ENCODE results near the gene NKX2-4.

NKX2-4 gene

DNA sequence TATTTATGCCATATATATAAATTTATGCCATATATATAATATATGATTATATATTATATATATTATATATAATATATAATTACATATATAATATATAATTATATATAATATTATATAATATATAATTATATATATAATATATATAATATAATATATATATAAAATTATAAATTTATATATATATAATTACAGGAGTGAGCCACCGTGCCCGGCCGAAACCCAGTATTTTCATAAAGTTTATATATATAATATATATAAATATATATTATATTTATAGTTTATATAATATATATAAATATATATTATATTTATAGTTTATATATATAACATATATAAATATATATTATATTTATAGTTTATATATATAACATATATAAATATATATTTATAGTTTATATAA, 31.6 kb downstream of the NKX2-4 start:
- TF ChIP-seq, protein P1, sequence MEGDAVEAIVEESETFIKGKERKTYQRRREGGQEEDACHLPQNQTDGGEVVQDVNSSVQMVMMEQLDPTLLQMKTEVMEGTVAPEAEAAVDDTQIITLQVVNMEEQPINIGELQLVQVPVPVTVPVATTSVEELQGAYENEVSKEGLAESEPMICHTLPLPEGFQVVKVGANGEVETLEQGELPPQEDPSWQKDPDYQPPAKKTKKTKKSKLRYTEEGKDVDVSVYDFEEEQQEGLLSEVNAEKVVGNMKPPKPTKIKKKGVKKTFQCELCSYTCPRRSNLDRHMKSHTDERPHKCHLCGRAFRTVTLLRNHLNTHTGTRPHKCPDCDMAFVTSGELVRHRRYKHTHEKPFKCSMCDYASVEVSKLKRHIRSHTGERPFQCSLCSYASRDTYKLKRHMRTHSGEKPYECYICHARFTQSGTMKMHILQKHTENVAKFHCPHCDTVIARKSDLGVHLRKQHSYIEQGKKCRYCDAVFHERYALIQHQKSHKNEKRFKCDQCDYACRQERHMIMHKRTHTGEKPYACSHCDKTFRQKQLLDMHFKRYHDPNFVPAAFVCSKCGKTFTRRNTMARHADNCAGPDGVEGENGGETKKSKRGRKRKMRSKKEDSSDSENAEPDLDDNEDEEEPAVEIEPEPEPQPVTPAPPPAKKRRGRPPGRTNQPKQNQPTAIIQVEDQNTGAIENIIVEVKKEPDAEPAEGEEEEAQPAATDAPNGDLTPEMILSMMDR (conservative IDR thresholded peaks at IDR 0.05; ENCODE audit: control insufficient read depth, insufficient read depth, low read depth, low read length), result no peak
- H3K4me3 ChIP-seq (ENCODE audit: control insufficient read depth, low read depth, low read length), result no peak overlapping the region
- no peak for DNase-seq (ENCODE audit: low read depth)

DNA sequence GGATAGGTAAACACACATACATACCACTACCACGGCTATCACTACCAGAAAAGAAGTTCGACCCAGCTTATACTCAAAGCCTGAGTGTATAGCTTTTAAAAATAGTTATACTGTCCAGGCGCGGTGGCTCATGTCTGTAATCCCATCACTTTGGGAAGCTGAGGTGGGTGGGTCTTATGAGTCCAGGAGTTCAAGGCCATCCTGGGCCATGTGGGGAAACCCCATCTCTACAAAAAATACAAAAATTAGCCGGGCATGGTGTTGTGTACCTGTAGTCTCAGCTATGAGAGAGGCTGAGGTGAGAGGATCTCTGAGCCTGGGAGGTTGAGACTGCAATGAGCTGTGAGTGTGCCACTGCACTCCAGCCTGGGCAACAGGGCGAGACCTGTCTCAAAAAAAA, 32.9 kb downstream of the NKX2-4 start:
- no peak overlapping the region for H3K4me3 ChIP-seq (ENCODE audit: control insufficient read depth, low read depth, low read length)
- TF ChIP-seq, protein P1 (conservative IDR thresholded peaks at IDR 0.05; ENCODE audit: control insufficient read depth, insufficient read depth, low read depth, low read length), result no peak
- DNase-seq (ENCODE audit: low read depth), result no peak

DNA sequence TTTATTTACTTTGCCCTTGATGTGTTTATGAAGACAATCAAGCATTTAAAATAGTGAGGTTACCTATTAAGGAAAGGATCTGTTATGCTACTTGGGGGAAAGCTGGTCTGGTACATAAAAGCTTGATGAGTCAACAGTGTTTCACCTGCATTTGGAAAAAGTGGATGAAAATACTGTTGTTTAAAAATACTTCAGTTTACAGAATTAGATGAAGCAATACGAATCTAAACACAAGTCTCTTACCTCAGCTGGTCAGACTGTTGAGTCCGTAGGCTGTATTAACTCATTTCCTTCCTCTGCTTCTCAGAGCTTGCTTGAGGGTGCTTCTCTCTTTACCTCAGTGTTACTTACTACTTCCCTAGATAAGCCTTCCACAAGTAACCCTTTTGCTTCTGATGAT, 36.1 kb downstream of the NKX2-4 start:
- TF ChIP-seq, protein P1 (conservative IDR thresholded peaks at IDR 0.05; ENCODE audit: control insufficient read depth, insufficient read depth, low read depth, low read length), result no peak
- no peak overlapping the region for H3K4me3 ChIP-seq (ENCODE audit: control insufficient read depth, low read depth, low read length)
- peak; percentile 10 for DNase-seq (ENCODE audit: low read depth)

DNA sequence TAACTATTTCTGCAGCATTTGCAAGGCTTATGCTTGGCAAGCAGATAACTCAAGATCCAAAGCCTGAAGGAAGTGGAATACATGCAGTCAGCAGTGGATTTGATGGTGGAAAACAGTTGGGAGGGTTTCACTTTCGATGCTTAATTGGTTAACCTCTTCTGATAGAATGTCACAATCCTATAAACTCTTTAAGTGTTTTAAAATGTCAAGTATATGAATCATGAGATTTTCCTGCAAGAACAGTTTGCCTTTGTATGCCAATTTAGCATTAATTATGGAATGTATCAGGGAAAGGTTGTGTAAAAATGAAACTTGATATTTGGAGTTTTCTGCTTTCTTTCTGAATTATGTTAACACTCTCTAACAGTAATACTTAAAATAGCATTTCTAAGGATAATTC, 36.6 kb downstream of the NKX2-4 start:
- H3K4me3 ChIP-seq (ENCODE audit: control insufficient read depth, low read depth, low read length), result no peak overlapping the region
- TF ChIP-seq, protein P1 (conservative IDR thresholded peaks at IDR 0.05; ENCODE audit: control insufficient read depth, insufficient read depth, low read depth, low read length), result no peak
- peak; percentile 4 for DNase-seq (ENCODE audit: low read depth)

DNA sequence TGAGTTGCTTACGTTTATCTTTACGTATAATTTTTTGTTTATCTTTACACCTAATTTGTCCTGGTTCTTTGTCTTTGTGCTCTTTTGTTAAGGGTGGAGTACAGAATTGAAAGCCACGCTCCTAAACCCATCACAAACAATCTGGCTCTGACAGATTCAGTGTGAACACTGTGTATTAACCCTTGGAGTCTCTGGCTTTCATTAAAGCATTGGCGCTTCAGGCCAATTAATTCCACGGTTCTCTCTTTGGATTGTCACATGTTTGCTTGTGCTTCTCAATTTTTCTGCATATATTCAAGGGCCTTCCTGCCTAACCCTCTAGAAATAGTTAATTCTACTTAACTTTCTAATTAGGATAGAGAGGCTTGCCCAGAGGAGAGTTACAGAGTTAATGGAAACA, 38.6 kb downstream of the NKX2-4 start:
- no peak for DNase-seq (ENCODE audit: low read depth)
- H3K4me3 ChIP-seq (ENCODE audit: control insufficient read depth, low read depth, low read length), result no peak overlapping the region
- TF ChIP-seq, protein P1 (conservative IDR thresholded peaks at IDR 0.05; ENCODE audit: control insufficient read depth, insufficient read depth, low read depth, low read length), result no peak

- TF ChIP-seq, protein P1 (conservative IDR thresholded peaks at IDR 0.05; ENCODE audit: control insufficient read depth, insufficient read depth, low read depth, low read length), result no peak
- H3K4me3 ChIP-seq (ENCODE audit: control insufficient read depth, low read depth, low read length), result no peak overlapping the region
- no peak for DNase-seq (ENCODE audit: low read depth)
Observed at GRCh38 chr20:21357844-21358243, 39.5 kb downstream of the NKX2-4 start.

DNA sequence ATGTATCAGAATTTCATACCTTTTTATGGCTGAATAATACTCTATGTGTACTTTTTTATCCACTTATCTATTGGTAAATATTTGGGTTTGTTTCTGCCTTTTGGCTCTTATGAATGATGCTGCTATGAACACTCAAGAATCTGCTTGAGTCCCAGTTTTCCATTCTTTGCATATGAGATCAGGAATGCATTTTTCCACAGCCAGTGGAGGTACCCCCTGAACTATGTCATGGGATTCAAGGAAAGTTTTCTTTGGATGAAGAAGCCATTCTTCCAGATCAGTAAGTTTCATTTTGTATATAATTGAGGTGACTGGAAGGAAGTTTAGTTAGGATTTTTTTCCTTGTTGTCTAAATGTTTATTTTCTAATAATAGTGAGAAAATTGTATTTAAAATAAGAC, 40.9 kb downstream of the NKX2-4 start:
- H3K4me3 ChIP-seq (ENCODE audit: control insufficient read depth, low read depth, low read length), result no peak overlapping the region
- TF ChIP-seq, protein P1 (conservative IDR thresholded peaks at IDR 0.05; ENCODE audit: control insufficient read depth, insufficient read depth, low read depth, low read length), result no peak
- DNase-seq (ENCODE audit: low read depth), result no peak
